DOHH2 (cell line): ENCODE measurements around the gene LPCAT2.

Source experiments
- CTCF ChIP-seq: fragments of 200-600 bp; sonication (generic); IDR thresholded peaks from one replicate; pipeline ENCODE4 v1.5.1; 2014; ENCODE audit warnings: antibody characterized with exemption, mild to moderate bottlenecking, low read depth, low read length; ENCODE audit not compliant: poor library complexity, severe bottlenecking
- EZH2phosphoT487 ChIP-seq: fragments of 200-600 bp; sonication (generic); IDR thresholded peaks from 2 replicates; pipeline ENCODE4 v1.6.1; 2017; ENCODE audit warnings: borderline replicate concordance, mild to moderate bottlenecking, antibody characterized with exemption, low read length, moderate library complexity, mixed read lengths

- TF ChIP-seq CTCF (no peak), EZH2phosphoT487 (no peak)
Measured at GRCh38 chr16:55534756-55535155, 25.9 kb downstream of the LPCAT2 start.
